Parathyroid adenoma (tissue), 2 donors: Measurements from ENCODE around the gene POLR3A.

ENCODE experiments used
- H2AFZ ChIP-seq: fragments of 300-600 bp; sonication (generic); one replicate; pipeline ENCODE4 v1.7.0; 2017; ENCODE audit warnings: antibody characterized with exemption, mild to moderate bottlenecking
- H3K27ac ChIP-seq: fragments of 300-600 bp; sonication (generic); one replicate; pipeline ENCODE4 v1.7.0; 2017
- H3K27me3 ChIP-seq: fragments of 300-600 bp; sonication (generic); one replicate; pipeline ENCODE4 v1.7.0; 2017; ENCODE audit warnings: low read length; ENCODE audit not compliant: control insufficient read depth, insufficient read depth
- H3K36me3 ChIP-seq: fragments of 300-600 bp; sonication (generic); one replicate; pipeline ENCODE4 v1.7.0; 2017; ENCODE audit warnings: low read length; ENCODE audit not compliant: control insufficient read depth, insufficient read depth
- H3K4me1 ChIP-seq: fragments of 300-600 bp; sonication (generic); one replicate; pipeline ENCODE4 v1.7.0; 2017; ENCODE audit warnings: control low read depth
- H3K4me2 ChIP-seq: fragments of 300-600 bp; sonication (generic); one replicate; pipeline ENCODE4 v1.7.0; 2017; ENCODE audit warnings: low read length
- H3K4me3 ChIP-seq: fragments of 300-600 bp; sonication (generic); one replicate; pipeline ENCODE4 v1.7.0; 2017; ENCODE audit warnings: low read depth, low read length
- H3K79me2 ChIP-seq: fragments of 300-600 bp; sonication (generic); one replicate; pipeline ENCODE4 v1.7.0; 2017; ENCODE audit warnings: control low read depth
- H3K9ac ChIP-seq: fragments of 300-600 bp; sonication (generic); one replicate; pipeline ENCODE4 v1.7.0; 2017; ENCODE audit warnings: mild to moderate bottlenecking
- H3K9me3 ChIP-seq: fragments of 300-600 bp; sonication (generic); one replicate; pipeline ENCODE4 v1.7.0; 2017; ENCODE audit warnings: low read length; ENCODE audit not compliant: control insufficient read depth
- TF ChIP-seq, protein P1 (sequence below): fragments of 300-600 bp; sonication (generic); IDR thresholded peaks from one replicate; pipeline ENCODE4 v1.7.0; 2017; ENCODE audit warnings: antibody characterized with exemption, mild to moderate bottlenecking
- donor health status: primary hyperparathyroidism.

POLR3A gene

DNA sequence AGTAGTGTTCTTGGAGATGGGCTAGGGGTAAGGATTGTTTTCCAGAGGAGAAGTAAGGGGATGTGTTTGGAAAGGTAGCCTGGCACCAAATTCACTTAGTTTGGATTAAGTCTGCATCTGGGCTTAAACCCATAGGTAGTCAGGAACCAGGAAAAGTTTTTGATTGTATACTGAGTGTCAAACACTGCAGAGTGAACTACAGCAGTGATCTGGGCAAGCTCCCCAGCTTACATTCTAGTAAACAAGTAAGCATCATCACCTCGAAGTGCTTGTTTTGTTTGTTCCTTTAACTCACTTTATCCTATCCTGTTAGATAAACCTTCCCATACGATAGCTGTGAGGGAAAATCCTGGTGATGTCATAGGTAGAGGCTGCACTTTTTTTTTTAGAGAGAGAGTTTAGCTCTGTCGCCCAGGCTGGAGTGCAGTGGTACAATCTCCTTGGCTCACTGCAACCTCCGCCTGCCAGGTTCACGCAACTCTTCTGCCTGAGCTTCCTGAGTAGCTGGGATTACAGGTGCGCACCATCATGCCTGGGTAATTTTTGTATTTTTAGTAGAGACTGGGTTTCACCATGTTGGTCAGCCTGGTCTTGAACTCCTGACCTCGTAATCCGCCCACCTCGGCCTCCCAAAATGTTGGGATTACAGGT lies 6.7 kb upstream of the POLR3A start:
- H3K36me3 ChIP-seq: no peaks in the 10 kb centered on the region
- TF ChIP-seq, protein P1, sequence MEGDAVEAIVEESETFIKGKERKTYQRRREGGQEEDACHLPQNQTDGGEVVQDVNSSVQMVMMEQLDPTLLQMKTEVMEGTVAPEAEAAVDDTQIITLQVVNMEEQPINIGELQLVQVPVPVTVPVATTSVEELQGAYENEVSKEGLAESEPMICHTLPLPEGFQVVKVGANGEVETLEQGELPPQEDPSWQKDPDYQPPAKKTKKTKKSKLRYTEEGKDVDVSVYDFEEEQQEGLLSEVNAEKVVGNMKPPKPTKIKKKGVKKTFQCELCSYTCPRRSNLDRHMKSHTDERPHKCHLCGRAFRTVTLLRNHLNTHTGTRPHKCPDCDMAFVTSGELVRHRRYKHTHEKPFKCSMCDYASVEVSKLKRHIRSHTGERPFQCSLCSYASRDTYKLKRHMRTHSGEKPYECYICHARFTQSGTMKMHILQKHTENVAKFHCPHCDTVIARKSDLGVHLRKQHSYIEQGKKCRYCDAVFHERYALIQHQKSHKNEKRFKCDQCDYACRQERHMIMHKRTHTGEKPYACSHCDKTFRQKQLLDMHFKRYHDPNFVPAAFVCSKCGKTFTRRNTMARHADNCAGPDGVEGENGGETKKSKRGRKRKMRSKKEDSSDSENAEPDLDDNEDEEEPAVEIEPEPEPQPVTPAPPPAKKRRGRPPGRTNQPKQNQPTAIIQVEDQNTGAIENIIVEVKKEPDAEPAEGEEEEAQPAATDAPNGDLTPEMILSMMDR: no peak
- no peak overlapping the region for H3K27ac ChIP-seq
- no peaks in the 10 kb centered on the region for H3K9me3 ChIP-seq
- peaks cover 12% of the 10 kb centered on the region for H3K79me2 ChIP-seq
- H3K4me3 ChIP-seq: no peak overlapping the region
- H3K9ac ChIP-seq: no peak overlapping the region
- H3K27me3 ChIP-seq: no peaks in the 10 kb centered on the region
- H3K4me2 ChIP-seq: no peak overlapping the region
- H3K4me1 ChIP-seq: peaks cover 4% of the 10 kb centered on the region
- no peak overlapping the region for H2AFZ ChIP-seq

DNA sequence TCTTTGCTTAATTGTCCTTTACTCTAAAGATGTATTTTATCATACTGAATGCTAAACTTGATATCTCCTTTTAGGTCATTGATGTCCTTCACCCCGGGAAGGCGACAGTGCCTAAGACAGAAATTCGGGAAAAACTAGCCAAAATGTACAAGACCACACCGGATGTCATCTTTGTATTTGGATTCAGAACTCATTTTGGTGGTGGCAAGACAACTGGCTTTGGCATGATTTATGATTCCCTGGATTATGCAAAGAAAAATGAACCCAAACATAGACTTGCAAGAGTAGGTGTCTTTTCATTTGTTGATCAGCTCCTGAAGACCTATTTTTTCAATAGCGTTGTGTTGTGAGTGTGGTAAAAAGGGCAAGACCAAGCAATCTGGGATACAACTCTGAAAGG lies 6.1 kb upstream of the POLR3A start:
- no peaks in the 10 kb centered on the region for H3K36me3 ChIP-seq
- no peaks in the 10 kb centered on the region for H3K27me3 ChIP-seq
- peaks cover 4% of the 10 kb centered on the region for H3K4me1 ChIP-seq
- no peaks in the 10 kb centered on the region for H3K9me3 ChIP-seq
- no peak overlapping the region for H3K4me2 ChIP-seq
- no peak overlapping the region for H3K9ac ChIP-seq
- H3K27ac ChIP-seq: no peak overlapping the region
- H2AFZ ChIP-seq: no peak overlapping the region
- peaks cover 12% of the 10 kb centered on the region for H3K79me2 ChIP-seq
- H3K4me3 ChIP-seq: no peak overlapping the region
- TF ChIP-seq, protein P1: no peak

DNA sequence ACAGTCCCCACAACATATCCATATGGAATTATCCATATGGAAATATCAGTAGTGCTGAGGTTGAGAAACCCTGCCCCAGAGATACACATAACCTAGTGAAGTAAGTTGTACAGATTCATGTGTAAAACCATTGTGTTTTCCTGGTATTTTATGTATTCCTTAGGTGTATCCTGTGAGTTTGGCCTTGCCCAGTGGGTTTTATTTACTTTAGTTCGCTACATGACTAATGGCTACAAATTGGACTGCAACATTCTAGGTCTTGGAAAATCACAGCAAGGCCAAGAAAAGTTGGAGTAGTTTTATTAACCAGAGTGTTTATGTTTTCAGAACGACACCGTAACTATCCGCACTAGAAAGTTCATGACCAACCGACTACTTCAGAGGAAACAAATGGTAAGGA lies 5.7 kb upstream of the POLR3A start:
- Histone ChIP-seq H3K4me2 (no peak overlapping the region), H3K9me3 (no peaks in the 10 kb centered on the region), H3K27me3 (no peaks in the 10 kb centered on the region), H3K79me2 (peaks cover 12% of the 10 kb centered on the region), H3K9ac (no peak overlapping the region), H2AFZ (no peak overlapping the region), H3K27ac (no peak overlapping the region), H3K36me3 (no peaks in the 10 kb centered on the region), H3K4me3 (no peak overlapping the region), H3K4me1 (peaks cover 4% of the 10 kb centered on the region)
- TF ChIP-seq, protein P1: no peak

DNA sequence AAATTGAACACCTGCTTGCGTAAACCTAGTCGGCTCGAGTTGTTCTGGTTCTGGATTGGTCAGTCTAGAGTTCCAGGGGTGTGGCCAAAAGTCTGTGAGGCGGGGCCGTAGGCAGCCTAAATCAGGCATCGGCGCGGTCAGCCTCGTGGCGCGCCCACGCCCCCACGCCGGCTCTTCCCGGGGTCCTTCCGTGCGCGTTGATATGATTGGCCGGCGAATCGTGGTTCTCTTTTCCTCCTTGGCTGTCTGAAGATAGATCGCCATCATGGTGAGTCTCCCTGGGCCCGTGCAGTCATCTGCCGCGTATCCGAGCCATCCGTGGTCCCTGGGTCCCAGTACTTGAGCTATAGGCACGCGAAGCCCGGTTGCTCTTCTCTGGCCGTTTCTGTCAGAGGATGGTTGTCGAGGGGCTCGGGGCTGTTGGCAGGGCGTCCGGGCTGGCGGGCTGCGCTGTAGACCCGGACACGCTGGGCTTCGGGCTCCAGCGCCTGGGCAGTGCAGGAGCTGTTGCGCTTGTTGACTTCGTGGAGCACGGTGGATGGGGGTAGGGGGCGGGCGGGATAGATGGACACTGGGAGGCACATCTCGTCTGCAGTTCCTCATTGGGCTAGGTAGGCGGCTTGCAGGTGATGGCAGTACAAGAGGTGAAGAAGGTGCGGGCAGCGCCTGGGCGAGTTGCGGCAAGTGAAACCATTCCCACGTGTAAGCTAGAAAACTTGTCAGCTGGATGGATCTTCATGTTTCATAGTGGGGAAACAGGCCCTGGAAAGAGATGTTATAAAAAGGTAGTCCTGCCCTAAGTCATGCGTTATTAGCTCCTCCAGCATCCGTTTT lies 4.5 kb upstream of the POLR3A start, which contains the start of gene RPS24:
Gene RPS24, plus strand, starts transcription at position 227 of the 834 bp plus-strand sequence. Its CDS starts 39 bp downstream, at position 266.
- Histone ChIP-seq H3K27me3 (no peaks in the 10 kb centered on the region), H3K79me2 (peaks cover 17% of the 10 kb centered on the region), H3K4me2 (peak within 1 kb of the TSS; percentile 73), H3K36me3 (no peaks in the 10 kb centered on the region), H2AFZ (peak within 1 kb of the TSS; percentile 96), H3K9me3 (no peaks in the 10 kb centered on the region), H3K27ac (peak within 1 kb of the TSS; percentile 81), H3K4me3 (peak within 1 kb of the TSS; percentile 71), H3K4me1 (peaks cover 8% of the 10 kb centered on the region), H3K9ac (no peak within 1 kb of the TSS)
- TF ChIP-seq, protein P1: no peak
